ENCODE data around the gene COMT. TPM values are rescaled to one million over a fixed set of nuclear protein-coding genes. Genes with fewer than 3 reads are reported as not detected.

The COMT gene
- total RNA-seq, 2 experiments from 2014 or later = 11.3 to 11.4 TPM

DNA sequence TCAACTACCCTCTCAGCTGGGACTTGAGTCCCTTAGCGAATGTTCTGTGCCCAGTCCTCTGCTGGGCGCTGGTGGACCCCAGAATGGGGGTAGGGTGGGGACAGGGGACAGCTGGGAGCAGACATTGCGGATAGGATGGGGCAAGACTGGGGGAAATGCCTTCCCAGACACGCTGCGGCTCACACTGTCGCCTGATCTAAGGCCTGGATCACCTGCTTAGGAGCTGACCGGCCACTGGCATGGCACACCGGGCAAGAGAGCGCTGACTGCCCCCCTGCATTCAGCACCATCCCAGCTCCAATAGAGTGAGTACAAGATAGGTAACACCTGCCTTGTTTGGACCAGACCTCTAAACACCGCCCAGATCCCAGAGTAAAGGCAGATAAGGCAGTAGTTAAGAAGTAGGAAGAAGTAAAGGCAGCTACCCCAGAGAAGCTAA lies 73.6 kb downstream of the COMT start:
- H3K27me3 ChIP-seq (ENCODE audit: control insufficient read depth in 1 of 2, insufficient read depth in 2 of 2, low read length in 2 of 2) = peaks cover 0 to 3% of the 10 kb centered on the region in 2 experiments
- no peak for DNase-seq
- CTCF ChIA-PET = no interaction called here
- no peak for ATAC-seq (ENCODE audit: poor library complexity)
- peaks cover 21% of the 10 kb centered on the region for H3K4me1 ChIP-seq (ENCODE audit: insufficient read depth, low read length)
- Mint-ChIP-seq H3K27me3 (peaks cover 4% of the 10 kb centered on the region), H3K4me1 (ENCODE audit: low read depth) (peaks cover 17% of the 10 kb centered on the region), H3K4me3 (peak overlapping the region; percentile 82), H3K27ac (no peak overlapping the region), H3K9me3 (no peaks in the 10 kb centered on the region), H3K36me3 (ENCODE audit: low read depth) (no peaks in the 10 kb centered on the region)
- no peaks in the 10 kb centered on the region for H3K36me3 ChIP-seq (ENCODE audit: insufficient read depth, low read length)
- POLR2A ChIA-PET = no interaction called here
- H3K27ac ChIP-seq (ENCODE audit: low read depth in 1 of 2, low read length in 2 of 2) = no peak overlapping the region
- intact Hi-C loops (cut with DNase I, micrococcal nuclease) = loop anchor here in 1 of 2 experiments (10.0 kb wide), 2 partner anchors 160 to 380 kb away; partner anchors contain the start of genes GNB1L, RTL10 and ZNF74
- no peak overlapping the region for H3K4me3 ChIP-seq (ENCODE audit: low read length)
- TF ChIP-seq, protein P1, sequence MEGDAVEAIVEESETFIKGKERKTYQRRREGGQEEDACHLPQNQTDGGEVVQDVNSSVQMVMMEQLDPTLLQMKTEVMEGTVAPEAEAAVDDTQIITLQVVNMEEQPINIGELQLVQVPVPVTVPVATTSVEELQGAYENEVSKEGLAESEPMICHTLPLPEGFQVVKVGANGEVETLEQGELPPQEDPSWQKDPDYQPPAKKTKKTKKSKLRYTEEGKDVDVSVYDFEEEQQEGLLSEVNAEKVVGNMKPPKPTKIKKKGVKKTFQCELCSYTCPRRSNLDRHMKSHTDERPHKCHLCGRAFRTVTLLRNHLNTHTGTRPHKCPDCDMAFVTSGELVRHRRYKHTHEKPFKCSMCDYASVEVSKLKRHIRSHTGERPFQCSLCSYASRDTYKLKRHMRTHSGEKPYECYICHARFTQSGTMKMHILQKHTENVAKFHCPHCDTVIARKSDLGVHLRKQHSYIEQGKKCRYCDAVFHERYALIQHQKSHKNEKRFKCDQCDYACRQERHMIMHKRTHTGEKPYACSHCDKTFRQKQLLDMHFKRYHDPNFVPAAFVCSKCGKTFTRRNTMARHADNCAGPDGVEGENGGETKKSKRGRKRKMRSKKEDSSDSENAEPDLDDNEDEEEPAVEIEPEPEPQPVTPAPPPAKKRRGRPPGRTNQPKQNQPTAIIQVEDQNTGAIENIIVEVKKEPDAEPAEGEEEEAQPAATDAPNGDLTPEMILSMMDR (IDR thresholded peaks at IDR 0.05) = no peak
- H3K9me3 ChIP-seq (ENCODE audit: control insufficient read depth in 1 of 2, insufficient read depth in 1 of 2, low read length in 2 of 2) = no peaks in the 10 kb centered on the region

DNA sequence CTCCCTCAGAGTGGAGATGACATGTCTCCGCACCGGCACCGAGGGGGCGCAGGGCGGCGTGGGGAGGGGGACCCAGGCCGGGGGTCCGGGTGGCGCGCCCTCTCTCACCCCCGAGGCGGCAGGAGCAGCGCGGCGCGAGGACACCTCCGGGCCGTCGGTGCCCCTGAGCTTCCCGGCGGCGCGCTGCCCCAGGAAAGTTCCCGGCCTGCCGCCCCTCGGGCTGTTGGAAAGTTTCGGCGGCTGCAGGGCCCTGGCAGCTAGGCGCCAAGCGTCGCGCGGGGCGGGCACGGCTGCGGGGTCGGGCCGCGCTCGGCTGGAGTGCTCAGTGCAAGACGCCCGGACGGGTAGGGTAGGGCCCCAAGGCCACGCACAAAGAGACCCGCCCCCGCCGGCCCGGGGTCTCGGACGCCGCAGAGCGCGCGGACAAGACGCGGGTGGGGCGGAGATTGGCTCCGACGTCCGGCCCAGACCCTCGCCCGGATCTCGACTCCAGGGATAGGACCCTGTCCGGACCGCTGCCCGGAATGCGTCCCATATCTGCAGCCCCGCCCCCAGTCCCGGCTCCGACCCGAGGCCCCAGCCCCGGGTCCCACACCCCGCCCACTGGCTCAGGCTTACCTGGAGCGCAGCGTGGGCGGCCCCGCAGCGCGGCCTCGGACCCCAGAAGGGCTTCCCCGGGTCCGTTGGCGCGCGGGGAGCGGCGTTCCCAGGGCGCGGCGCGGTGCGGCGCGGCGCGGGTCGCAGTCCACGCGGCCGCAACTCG lies 74.6 kb downstream of the COMT start:
- no peak overlapping the region for H3K27ac Mint-ChIP-seq
- intact Hi-C loops (cut with DNase I, micrococcal nuclease) = loop anchor here (1.0 to 10.0 kb wide), 4 partner anchors 64 to 379 kb away; partner anchors contain the start of genes DGCR8 (in 1 of the 2), GNB1L (in 1 of the 2), RTL10 (in 1 of the 2) and ZDHHC8 (in 1 of the 2)
- H3K36me3 ChIP-seq (ENCODE audit: insufficient read depth, low read length) = no peaks in the 10 kb centered on the region
- TF ChIP-seq, protein P1 (IDR thresholded peaks at IDR 0.05) = no peak
- POLR2A ChIA-PET = no interaction called here
- no peaks in the 10 kb centered on the region for H3K9me3 ChIP-seq (ENCODE audit: control insufficient read depth in 1 of 2, insufficient read depth in 1 of 2, low read length in 2 of 2)
- ATAC-seq (ENCODE audit: poor library complexity) (no peak), DNase-seq (peak in 6 of 14 experiments; percentile 13 to 57 (median 24))
- H3K4me3 Mint-ChIP-seq = no peak overlapping the region
- H3K36me3 Mint-ChIP-seq (ENCODE audit: low read depth) = peaks cover under 1% of the 10 kb centered on the region
- peak overlapping the region; percentile 55 for H3K4me3 ChIP-seq (ENCODE audit: low read length)
- H3K27me3 ChIP-seq (ENCODE audit: control insufficient read depth in 1 of 2, insufficient read depth in 2 of 2, low read length in 2 of 2) = peaks cover 0 to 3% of the 10 kb centered on the region in 2 experiments
- H3K9me3 Mint-ChIP-seq = no peaks in the 10 kb centered on the region
- H3K27me3 Mint-ChIP-seq = peaks cover 4% of the 10 kb centered on the region
- H3K27ac ChIP-seq (ENCODE audit: low read depth in 1 of 2, low read length in 2 of 2) = no peak overlapping the region
- peaks cover 22% of the 10 kb centered on the region for H3K4me1 Mint-ChIP-seq (ENCODE audit: low read depth)
- CTCF ChIA-PET = no interaction called here
- peaks cover 27% of the 10 kb centered on the region for H3K4me1 ChIP-seq (ENCODE audit: insufficient read depth, low read length)

DNA sequence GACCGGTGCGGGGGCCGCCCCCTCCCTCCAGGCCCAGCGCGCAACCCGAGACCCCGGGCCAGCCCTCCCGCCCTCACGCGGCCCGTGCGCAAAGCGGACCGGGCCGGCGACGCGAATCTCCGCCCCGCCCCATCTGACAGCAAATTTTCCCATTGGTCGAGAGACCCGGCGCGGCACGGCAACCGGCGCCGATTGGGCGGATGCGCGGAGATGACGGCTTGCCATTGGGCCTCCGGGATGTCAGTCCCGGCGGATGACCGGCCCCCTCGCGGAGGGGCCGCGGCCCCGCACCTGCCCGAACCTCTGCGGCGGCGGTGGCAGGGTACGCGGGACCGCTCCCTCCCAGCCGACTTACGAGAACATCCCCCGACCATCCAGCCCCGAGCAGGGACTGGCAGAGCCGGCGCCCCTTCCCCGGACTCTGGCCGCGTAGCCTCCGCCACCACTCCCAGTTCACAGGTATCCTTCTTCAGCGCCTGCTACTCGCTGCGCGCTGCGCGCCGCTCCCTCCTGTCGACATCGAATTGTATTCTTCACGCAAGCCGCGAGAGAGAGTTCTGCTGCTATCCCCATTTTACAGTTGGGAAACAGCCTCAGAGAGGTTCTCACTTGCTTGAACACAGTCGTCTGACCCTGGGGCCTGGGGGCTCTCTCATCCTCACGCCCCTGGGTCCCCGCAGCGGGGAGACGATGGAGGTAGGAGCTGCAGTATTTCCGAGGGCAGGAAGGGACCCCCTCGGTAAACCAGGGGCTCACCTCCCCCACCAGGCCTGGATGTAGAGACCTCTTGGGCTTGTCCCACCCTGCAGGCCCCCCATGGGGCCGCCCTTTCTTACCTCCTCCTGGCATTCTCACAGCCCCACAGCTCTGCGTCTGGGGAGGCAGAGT lies 75.4 kb downstream of the COMT start, which contains the start of gene ARVCF:
Gene ARVCF (minus strand): TSS at position 90 of the 888 bp plus-strand sequence. CDS start 26,029 bp downstream, outside the sequence.
- ChIA-PET CTCF (no interaction called here), POLR2A (no interaction called here)
- H3K4me3 ChIP-seq (ENCODE audit: low read length) = peak within 1 kb of the TSS; percentile 88
- peak within 1 kb of the TSS; percentile 73 for H3K27ac Mint-ChIP-seq
- TF ChIP-seq, protein P1 (IDR thresholded peaks at IDR 0.05) = peak; percentile 6
- no peaks in the 10 kb centered on the region for H3K36me3 ChIP-seq (ENCODE audit: insufficient read depth, low read length)
- H3K27me3 Mint-ChIP-seq = peaks cover 4% of the 10 kb centered on the region
- no peaks in the 10 kb centered on the region for H3K9me3 Mint-ChIP-seq
- no peak within 1 kb of the TSS for H3K27ac ChIP-seq (ENCODE audit: low read depth in 1 of 2, low read length in 2 of 2)
- peak; percentile 68 for ATAC-seq (ENCODE audit: poor library complexity)
- H3K9me3 ChIP-seq (ENCODE audit: control insufficient read depth in 1 of 2, insufficient read depth in 1 of 2, low read length in 2 of 2) = no peaks in the 10 kb centered on the region
- H3K4me1 ChIP-seq (ENCODE audit: insufficient read depth, low read length) = peaks cover 35% of the 10 kb centered on the region
- H3K4me3 Mint-ChIP-seq = peak within 1 kb of the TSS; percentile 92
- H3K27me3 ChIP-seq (ENCODE audit: control insufficient read depth in 1 of 2, insufficient read depth in 2 of 2, low read length in 2 of 2) = peaks cover 0 to 3% of the 10 kb centered on the region in 2 experiments
- H3K4me1 Mint-ChIP-seq (ENCODE audit: low read depth) = peaks cover 26% of the 10 kb centered on the region
- peak; percentile 86 to 96 (median 90) for DNase-seq
- intact Hi-C loops (cut with DNase I, micrococcal nuclease) = loop anchor here (1.0 to 10.0 kb wide), 4 partner anchors 63 to 378 kb away; partner anchors contain the start of genes DGCR8 (in 1 of the 2), GNB1L (in 1 of the 2), RTL10 (in 1 of the 2) and ZDHHC8 (in 1 of the 2)
- peaks cover 4% of the 10 kb centered on the region for H3K36me3 Mint-ChIP-seq (ENCODE audit: low read depth)

All from CD4-positive, alpha-beta T cell (primary cell).